H1 (cell line): ENCODE measurements around the gene CMPK2. TPM values are rescaled to one million over a fixed set of nuclear protein-coding genes. Genes with fewer than 3 reads are reported as not detected.

ENCODE experiments used
- CTCF ChIA-PET: fragments of 300-600 bp; sonication (Branson Sonifier 250); formaldehyde crosslinking; loops from one replicate; lab custom pipeline; 2021; ENCODE audit not compliant: partially characterized antibody; lab: Charles Lee
- POLR2A ChIA-PET: fragments of 300-600 bp; sonication (Branson Sonifier 250); formaldehyde crosslinking; loops from one replicate; lab custom pipeline; 2021; ENCODE audit warnings: inconsistent platforms; ENCODE audit not compliant: partially characterized antibody; lab: Charles Lee
- DNase-seq, 2 experiments: peaks; one replicate each; pipeline versions ENCODE4 v3.0.0 to v3.0.0-alpha.2; 2010 to 2022; ENCODE audit warnings: low spot score in 2 of 2, low read depth in 1 of 2, mixed read lengths in 1 of 2
- FAIRE-seq: peaks from 2 replicates; lab custom pipeline; 2011; peaks lifted over from hg19 to GRCh38; lab: Jason Lieb, UNC
- H2AFZ ChIP-seq: 2 replicates; pipeline ENCODE4 v1.8.1; 2012; ENCODE audit warnings: low read length, inconsistent platforms
- H2AK5ac ChIP-seq: 2 replicates; pipeline ENCODE4 v1.6.1; 2013; ENCODE audit warnings: low read depth, low read length
- H2BK120ac ChIP-seq: replicated peaks from 2 replicates; pipeline ENCODE3; 2013; ENCODE audit warnings: low read depth, low read length, inconsistent platforms
- H2BK12ac ChIP-seq: 2 replicates; pipeline ENCODE4 v1.6.1; 2013; ENCODE audit warnings: low read depth, low read length
- H2BK15ac ChIP-seq: 2 replicates; pipeline ENCODE4 v1.6.1; 2013; ENCODE audit warnings: low read length
- H2BK20ac ChIP-seq: 2 replicates; pipeline ENCODE4 v1.6.1; 2013; ENCODE audit warnings: low read length
- H2BK5ac ChIP-seq: 2 replicates; pipeline ENCODE4 v1.6.1; 2013; ENCODE audit warnings: low read depth, low read length
- H3K14ac ChIP-seq: 2 replicates; pipeline ENCODE4 v1.6.1; 2013; ENCODE audit warnings: inconsistent platforms; ENCODE audit not compliant: insufficient read length
- H3K18ac ChIP-seq: 2 replicates; pipeline ENCODE4 v1.6.1; 2013; ENCODE audit warnings: low read length; ENCODE audit errors: extremely low read depth
- H3K23ac ChIP-seq: 2 replicates; pipeline ENCODE4 v1.6.1; 2013; ENCODE audit warnings: inconsistent platforms; ENCODE audit not compliant: insufficient read length
- H3K23me2 ChIP-seq: 2 replicates; pipeline ENCODE4 v1.6.1; 2013; ENCODE audit warnings: low read depth, low read length
- H3K27ac ChIP-seq: 2 replicates; pipeline ENCODE4 v1.6.1; 2011; ENCODE audit warnings: low read depth, low read length, inconsistent platforms
- H3K27me3 ChIP-seq, 4 experiments: replicated peaks in 1 of 4; 1 replicate in 1 of 4; 2 replicates in 3 of 4; pipeline versions ENCODE4 v1.6.1 to v1.8.1; 2011 to 2013; ENCODE audit warnings: low read length in 3 of 4, mild to moderate bottlenecking in 3 of 4, inconsistent platforms in 2 of 4, mixed read lengths in 2 of 4, moderate library complexity in 1 of 4; ENCODE audit not compliant: control insufficient read depth in 3 of 4, insufficient read depth in 3 of 4; ENCODE audit errors: extremely low read depth in 1 of 4
- H3K36me3 ChIP-seq, 4 experiments: 2 replicates each; pipeline versions ENCODE4 v1.6.1 to v1.8.1; 2011 to 2013; ENCODE audit warnings: mild to moderate bottlenecking in 4 of 4, low read length in 3 of 4, moderate library complexity in 2 of 4, control low read depth in 1 of 4, inconsistent platforms in 1 of 4; ENCODE audit not compliant: insufficient read depth in 4 of 4, control insufficient read depth in 2 of 4
- H3K4ac ChIP-seq: replicated peaks from 2 replicates; pipeline ENCODE3; 2013; ENCODE audit warnings: low read length, low read depth, mixed read lengths, inconsistent platforms; ENCODE audit not compliant: insufficient read length
- H3K4me1 ChIP-seq, 4 experiments: replicated peaks in 1 of 4; 1 replicate in 1 of 4; 2 replicates in 3 of 4; pipeline versions ENCODE4 v1.6.1 to v1.8.1; 2011 to 2013; ENCODE audit warnings: low read length in 3 of 4, inconsistent platforms in 2 of 4, mixed read lengths in 1 of 4; ENCODE audit not compliant: insufficient read depth in 4 of 4, control insufficient read depth in 3 of 4
- H3K4me2 ChIP-seq, 2 experiments: 2 replicates each; pipeline versions ENCODE4 v1.6.1 to v1.8.1; 2011 to 2013; ENCODE audit warnings: low read depth in 2 of 2, low read length in 2 of 2, control low read depth in 1 of 2, inconsistent platforms in 1 of 2, mild to moderate bottlenecking in 1 of 2; ENCODE audit not compliant: insufficient read depth in 1 of 2
- H3K4me3 ChIP-seq, 4 experiments: fragments of 200-600, 300-600 bp in 1 of 4; sonication (generic), shearing (Covaris generic), sonication (Bioruptor Twin) in 1 of 4; 2 replicates each; pipeline versions ENCODE4 v1.5.1 to v1.8.1; 2011 to 2016; ENCODE audit warnings: low read length in 4 of 4, low read depth in 3 of 4, control low read depth in 2 of 4, inconsistent platforms in 2 of 4, mild to moderate bottlenecking in 2 of 4, mixed read lengths in 1 of 4, moderate library complexity in 1 of 4; ENCODE audit not compliant: insufficient read depth in 2 of 4; ENCODE audit errors: extremely low read depth in 1 of 4
- H3K56ac ChIP-seq: replicated peaks from 2 replicates; pipeline ENCODE3; 2013; ENCODE audit warnings: low read depth, mild to moderate bottlenecking, mixed read lengths, low read length, inconsistent platforms; ENCODE audit not compliant: insufficient read length
- H3K79me1 ChIP-seq: 2 replicates; pipeline ENCODE4 v1.6.1; 2013; ENCODE audit warnings: low read depth, low read length, control low read depth
- H3K79me2 ChIP-seq, 2 experiments: 2 replicates each; pipeline versions ENCODE4 v1.6.1 to v1.8.1; 2012 to 2013; ENCODE audit warnings: low read length in 2 of 2, mild to moderate bottlenecking in 2 of 2, inconsistent platforms in 1 of 2; ENCODE audit not compliant: insufficient read depth in 2 of 2, control insufficient read depth in 1 of 2
- H3K9ac ChIP-seq, 4 experiments: replicated peaks in 1 of 4; 1 replicate in 1 of 4; 2 replicates in 3 of 4; pipeline versions ENCODE4 v1.6.1 to v1.8.1; 2011 to 2013; ENCODE audit warnings: low read depth in 3 of 4, low read length in 3 of 4, control low read depth in 2 of 4, mild to moderate bottlenecking in 2 of 4, moderate library complexity in 2 of 4, inconsistent platforms in 1 of 4; ENCODE audit errors: extremely low read depth in 1 of 4
- H3K9me3 ChIP-seq, 2 experiments: 2 replicates each; pipeline versions ENCODE4 v1.6.1 to v1.8.1; 2012 to 2013; ENCODE audit warnings: mild to moderate bottlenecking in 2 of 2, moderate library complexity in 2 of 2, control low read depth in 1 of 2, inconsistent platforms in 1 of 2, low read depth in 1 of 2, low read length in 1 of 2, mixed read lengths in 1 of 2; ENCODE audit not compliant: insufficient read depth in 2 of 2
- H4K20me1 ChIP-seq, 2 experiments: replicated peaks in 1 of 2; 2 replicates each; pipeline versions ENCODE3 to v1.8.1; 2011 to 2013; ENCODE audit warnings: inconsistent platforms in 2 of 2, low read length in 2 of 2, mild to moderate bottlenecking in 1 of 2; ENCODE audit not compliant: insufficient read depth in 2 of 2, control insufficient read depth in 1 of 2
- H4K5ac ChIP-seq: 2 replicates; pipeline ENCODE4 v1.6.1; 2013; ENCODE audit warnings: low read length, low read depth, mixed read lengths, inconsistent platforms; ENCODE audit not compliant: insufficient read length
- H4K8ac ChIP-seq: 2 replicates; pipeline ENCODE4 v1.8.0; 2013; ENCODE audit warnings: mild to moderate bottlenecking, moderate library complexity, low read length, inconsistent platforms; ENCODE audit not compliant: insufficient read depth; ENCODE audit errors: extremely low read depth
- H4K91ac ChIP-seq: replicated peaks from 2 replicates; pipeline ENCODE3; 2013; ENCODE audit warnings: low read length, mixed read lengths, inconsistent platforms; ENCODE audit not compliant: insufficient read length
- CBX8 ChIP-seq: fragments of 300-800, 300-1000 bp; sonication (generic); IDR thresholded peaks from 2 replicates; pipeline ENCODE4 v1.7.1; 2016; ENCODE audit warnings: low read depth, low read length, borderline replicate concordance
- CHD1 ChIP-seq: IDR thresholded peaks from 2 replicates; pipeline ENCODE4 v1.6.1; 2012; ENCODE audit warnings: low read depth, low read length, improper control_type of control experiment
- CHD2 ChIP-seq: IDR thresholded peaks from 2 replicates; pipeline ENCODE4 v1.6.1; 2012; ENCODE audit warnings: low read length, improper control_type of control experiment
- KDM5A ChIP-seq: fragments of 200-600 bp; IDR thresholded peaks from 2 replicates; pipeline ENCODE4 v1.7.1; 2012; ENCODE audit warnings: mild to moderate bottlenecking, low read length, inconsistent platforms, mixed read lengths
- MAFK ChIP-seq: IDR thresholded peaks from 2 replicates; pipeline ENCODE4 v1.6.1; 2012; ENCODE audit warnings: low read depth, mild to moderate bottlenecking, improper control_type of control experiment, low read length
- POLR2AphosphoS5 ChIP-seq: IDR thresholded peaks from 2 replicates; pipeline ENCODE4 v1.6.1; 2011; ENCODE audit warnings: low read depth, low read length
- RXRA ChIP-seq: IDR thresholded peaks from 2 replicates; pipeline ENCODE4 v1.6.1; 2011; ENCODE audit warnings: low read depth, mild to moderate bottlenecking, low read length, moderate library complexity; ENCODE audit not compliant: insufficient read depth
- ZNF274 ChIP-seq: IDR thresholded peaks from 2 replicates; pipeline ENCODE4 v1.7.0; 2012; ENCODE audit warnings: low read length, borderline replicate concordance; ENCODE audit errors: extremely low read depth
- WGBS, 2 experiments: shearing (Covaris generic) in 1 of 2; methylation state at CpG; one replicate each; pipeline versions ENCODE4 v1.1.6 to v1.1.7; 2013 to 2015; ENCODE audit warnings: low lambda C conversion rate in 2 of 2, mixed read lengths in 2 of 2, inconsistent platforms in 1 of 2, low coverage in 1 of 2, missing lambda C conversion rate in 1 of 2; ENCODE audit not compliant: insufficient replicate concordance in 2 of 2, insufficient coverage in 1 of 2, insufficient read length in 1 of 2; ENCODE audit errors: extremely low coverage in 1 of 2, missing lambda C conversion rate in 1 of 2; 5-methylcytosine and 5-hydroxymethylcytosine counted together
- polyA plus RNA-seq, 7 experiments: library from polyadenylated mRNA; depleted of rRNA in 3 of 7; stranded (reverse) in 5 of 7; unstranded in 2 of 7; fragments of >200 nt in 5 of 7; fragments of 200-250 nt in 2 of 7; gene quantifications; 1 replicate in 5 of 7; 2 replicates in 1 of 7; 4 replicates in 1 of 7; pipeline versions ENCODE4 v1.2.1 to v1.2.3, GENCODE V29; 2011 to 2013; ENCODE audit warnings: missing spikeins in 2 of 7, mixed read lengths in 2 of 7
- total RNA-seq: library from RNA; stranded (reverse); fragmentation: NEBNext Ultra II Directional; extraction: Animal tissue kit (Norgen Biotek cat#: 25700); gene quantifications from 2 replicates; pipeline ENCODE4 v1.2.1, GENCODE V29; 2021

The CMPK2 gene
- total and polyA plus RNA-seq, 2 of the 8 experiments (the other 6 are each of a cell fraction or from before 2014, with no cell fraction given): 0.28 to 0.53 TPM

DNA sequence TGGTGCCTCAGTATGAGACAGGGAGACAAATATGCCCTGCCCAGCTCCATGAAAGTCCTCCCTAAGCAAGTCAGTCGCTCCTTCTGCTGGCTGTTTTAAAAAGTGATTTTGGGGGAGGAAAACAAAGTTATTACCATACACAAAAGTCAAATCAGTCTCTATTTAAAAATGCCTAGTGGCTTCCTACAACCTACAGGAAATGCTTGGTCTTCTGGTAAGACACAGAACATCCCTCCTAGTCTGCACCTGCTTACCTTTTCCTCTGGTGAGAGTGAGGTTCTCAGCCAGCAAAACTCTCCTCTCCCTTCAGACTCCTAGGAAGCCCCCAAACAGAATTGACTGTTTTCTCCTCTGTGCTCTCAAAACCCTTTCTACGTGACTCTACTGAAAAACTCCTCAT lies 13.5 kb downstream of the CMPK2 start:
- no peak overlapping the region for H3K14ac ChIP-seq
- no peak overlapping the region for H3K4me3 ChIP-seq
- no peak overlapping the region for H3K23ac ChIP-seq
- ChIA-PET POLR2A (no interaction called here), CTCF (no interaction called here)
- H3K4me1 ChIP-seq: 0 out of 7 replicates have a peak, but pooled peaks cover 0 to 2% (median 0%) of the 10 kb centered on the region in 4 experiments
- TF ChIP-seq KDM5A (no peak), POLR2AphosphoS5 (no peak), CBX8 (no peak), RXRA (no peak), ZNF274 (no peak), MAFK (no peak), CHD1 (no peak), CHD2 (no peak)
- no peak overlapping the region for H4K8ac ChIP-seq
- H3K18ac ChIP-seq: no peak overlapping the region
- no peak overlapping the region for H3K56ac ChIP-seq
- H4K20me1 ChIP-seq: no peaks in the 10 kb centered on the region
- H3K4me2 ChIP-seq: no peak overlapping the region
- no peak overlapping the region for H3K27ac ChIP-seq
- no peak overlapping the region for H2AFZ ChIP-seq
- peaks cover 6 to 20% of the 10 kb centered on the region in 2 experiments; a peak in 3 of 4 replicates for H3K9me3 ChIP-seq
- no peaks in the 10 kb centered on the region for H3K27me3 ChIP-seq
- H3K9ac ChIP-seq: no peak overlapping the region
- no peaks in the 10 kb centered on the region for H3K23me2 ChIP-seq
- H2BK120ac ChIP-seq: no peak overlapping the region
- H3K4ac ChIP-seq: no peak overlapping the region
- no peaks in the 10 kb centered on the region for H3K36me3 ChIP-seq
- H4K5ac ChIP-seq: no peak overlapping the region
- no peak overlapping the region for H2BK12ac ChIP-seq
- FAIRE-seq: no peak
- no peak overlapping the region for H2AK5ac ChIP-seq
- H3K79me2 ChIP-seq: no peaks in the 10 kb centered on the region
- WGBS, 2 experiments: 86% methylated on average over 2 of the region's 2 CpGs; no CpG with 5 or more reads in 1 of the 2 experiments
- no peak overlapping the region for H2BK15ac ChIP-seq
- no peak for DNase-seq
- no peak overlapping the region for H2BK20ac ChIP-seq
- H2BK5ac ChIP-seq: no peak overlapping the region
- H4K91ac ChIP-seq: no peak overlapping the region
- no peaks in the 10 kb centered on the region for H3K79me1 ChIP-seq
